H9 (cell line): ENCODE results near the gene PHLDB1. TPM values are rescaled to one million over a fixed set of nuclear protein-coding genes. Genes with fewer than 3 reads are reported as not detected.

Source experiments
- DNase-seq: peaks from one replicate; pipeline ENCODE4 v3.0.0-alpha.2; 2017
- H2AFZ ChIP-seq: one replicate; pipeline ENCODE4 v1.6.1; 2013; ENCODE audit warnings: mild to moderate bottlenecking, low read length, control low read depth, moderate library complexity
- H2AK5ac ChIP-seq: 2 replicates; pipeline ENCODE4 v1.6.1; 2013; ENCODE audit warnings: low read length, control low read depth, mixed read lengths; ENCODE audit not compliant: insufficient read length
- H2BK120ac ChIP-seq: one replicate; pipeline ENCODE4 v1.6.1; 2013; ENCODE audit warnings: low read depth, mild to moderate bottlenecking, low read length, control low read depth, inconsistent platforms; ENCODE audit not compliant: poor library complexity, severe bottlenecking
- H2BK12ac ChIP-seq: 2 replicates; pipeline ENCODE4 v1.6.1; 2013; ENCODE audit warnings: low read length, control low read depth, mixed read lengths, low read depth; ENCODE audit not compliant: insufficient read length
- H2BK15ac ChIP-seq: 2 replicates; pipeline ENCODE4 v1.6.1; 2013; ENCODE audit warnings: low read depth, low read length, control low read depth
- H2BK20ac ChIP-seq: one replicate; pipeline ENCODE4 v1.6.1; 2013; ENCODE audit warnings: low read depth, mild to moderate bottlenecking, low read length, control low read depth, inconsistent platforms; ENCODE audit not compliant: poor library complexity, severe bottlenecking
- H2BK5ac ChIP-seq: 2 replicates; pipeline ENCODE4 v1.6.1; 2013; ENCODE audit warnings: low read length, control low read depth, mixed read lengths; ENCODE audit not compliant: insufficient read length
- H3K14ac ChIP-seq: 2 replicates; pipeline ENCODE4 v1.6.1; 2013; ENCODE audit warnings: low read length, control low read depth; ENCODE audit not compliant: insufficient read depth
- H3K18ac ChIP-seq: 2 replicates; pipeline ENCODE4 v1.6.1; 2013; ENCODE audit warnings: low read depth, mild to moderate bottlenecking, mixed read lengths, low read length, control low read depth; ENCODE audit not compliant: insufficient read length
- H3K23ac ChIP-seq: 2 replicates; pipeline ENCODE4 v1.6.1; 2013; ENCODE audit warnings: low read length, control low read depth, mixed read lengths, low read depth; ENCODE audit not compliant: insufficient read length
- H3K23me2 ChIP-seq: 2 replicates; pipeline ENCODE4 v1.6.1; 2013; ENCODE audit warnings: low read depth, mild to moderate bottlenecking, mixed read lengths, low read length, control low read depth; ENCODE audit not compliant: insufficient read length, poor library complexity, severe bottlenecking
- H3K27ac ChIP-seq: 2 replicates; pipeline ENCODE4 v1.5.1; 2013; ENCODE audit warnings: low read length, control low read depth, mixed read lengths, low read depth; ENCODE audit not compliant: insufficient read length
- H3K27me3 ChIP-seq: 2 replicates; pipeline ENCODE4 v1.6.1; 2013; ENCODE audit warnings: low read length, control low read depth, inconsistent platforms; ENCODE audit not compliant: insufficient read depth
- H3K4ac ChIP-seq: 2 replicates; pipeline ENCODE4 v1.6.1; 2013; ENCODE audit warnings: low read depth, mild to moderate bottlenecking, control low read depth, inconsistent platforms, low read length, moderate library complexity
- H3K4me1 ChIP-seq: 2 replicates; pipeline ENCODE4 v1.6.1; 2013; ENCODE audit warnings: low read length, control low read depth, inconsistent platforms; ENCODE audit not compliant: insufficient read depth
- H3K4me2 ChIP-seq: 2 replicates; pipeline ENCODE4 v1.6.1; 2013; ENCODE audit warnings: low read length, control low read depth, mixed read lengths; ENCODE audit not compliant: insufficient read length, insufficient read depth
- H3K56ac ChIP-seq: 2 replicates; pipeline ENCODE4 v1.6.1; 2013; ENCODE audit warnings: low read depth, mild to moderate bottlenecking, mixed read lengths, low read length, control low read depth; ENCODE audit not compliant: insufficient read length
- H3K79me1 ChIP-seq: 2 replicates; pipeline ENCODE4 v1.6.1; 2013; ENCODE audit warnings: low read depth, mild to moderate bottlenecking, moderate library complexity, low read length, control low read depth, inconsistent platforms; ENCODE audit not compliant: insufficient read depth, poor library complexity, severe bottlenecking
- H3K79me2 ChIP-seq: 2 replicates; pipeline ENCODE4 v1.6.1; 2013; ENCODE audit warnings: low read length, control low read depth, inconsistent platforms; ENCODE audit not compliant: insufficient read depth
- H3K9ac ChIP-seq: 2 replicates; pipeline ENCODE4 v1.6.1; 2013; ENCODE audit warnings: low read length, control low read depth, mixed read lengths; ENCODE audit not compliant: insufficient read length; ENCODE audit errors: extremely low read depth
- H3K9me3 ChIP-seq: one replicate; pipeline ENCODE4 v1.6.1; 2013; ENCODE audit warnings: low read depth, low read length, inconsistent platforms; ENCODE audit not compliant: control insufficient read depth
- H3T11ph ChIP-seq: one replicate; pipeline ENCODE4 v1.6.1; 2013; ENCODE audit warnings: mild to moderate bottlenecking, low read length, control low read depth, inconsistent platforms
- H4K20me1 ChIP-seq: one replicate; pipeline ENCODE4 v1.6.1; 2013; ENCODE audit not compliant: control insufficient read depth, insufficient read length, insufficient read depth
- H4K5ac ChIP-seq: 2 replicates; pipeline ENCODE4 v1.6.1; 2013; ENCODE audit warnings: low read depth, mild to moderate bottlenecking, mixed read lengths, low read length, control low read depth; ENCODE audit not compliant: insufficient read length
- H4K8ac ChIP-seq: replicated peaks from 2 replicates; pipeline ENCODE4 v1.6.1; 2013; ENCODE audit warnings: low read length, control low read depth, mixed read lengths, low read depth; ENCODE audit not compliant: insufficient read length
- H4K91ac ChIP-seq: 2 replicates; pipeline ENCODE4 v1.6.1; 2013; ENCODE audit warnings: low read depth, mild to moderate bottlenecking, moderate library complexity, mixed read lengths, low read length, control low read depth; ENCODE audit not compliant: insufficient read length
- H3K27ac Mint-ChIP-seq, 3 experiments: 2 replicates in 2 of 3; 3 replicates in 1 of 3; pipeline ENCODE4 v1.8.0; 2020 to 2021; ENCODE audit warnings: mixed read lengths in 3 of 3, mild to moderate bottlenecking in 1 of 3, moderate library complexity in 1 of 3
- H3K27me3 Mint-ChIP-seq: 2 replicates; pipeline ENCODE4 v1.8.0; 2021; ENCODE audit warnings: low read depth, mild to moderate bottlenecking, moderate library complexity, mixed read lengths
- H3K36me3 Mint-ChIP-seq, 3 experiments: 2 replicates in 2 of 3; 3 replicates in 1 of 3; pipeline ENCODE4 v1.8.0; 2020 to 2021; ENCODE audit warnings: low read depth in 3 of 3, mixed read lengths in 3 of 3; ENCODE audit not compliant: insufficient read depth in 1 of 3
- H3K4me1 Mint-ChIP-seq, 2 experiments: 2 replicates each; pipeline ENCODE4 v1.8.0; 2020; ENCODE audit warnings: mixed read lengths in 2 of 2
- H3K4me3 Mint-ChIP-seq, 2 experiments: 2 replicates in 1 of 2; 3 replicates in 1 of 2; pipeline ENCODE4 v1.8.0; 2020 to 2021; ENCODE audit warnings: mild to moderate bottlenecking in 2 of 2, mixed read lengths in 2 of 2, moderate library complexity in 1 of 2
- H3K9me3 Mint-ChIP-seq, 2 experiments: 2 replicates in 1 of 2; 3 replicates in 1 of 2; pipeline ENCODE4 v1.8.0; 2020; ENCODE audit warnings: mild to moderate bottlenecking in 2 of 2, mixed read lengths in 2 of 2, moderate library complexity in 1 of 2
- WGBS: extraction: QIAGEN DNeasy Blood & Tissue Kit; methylation state at CpG from one replicate; pipeline ENCODE4 v1.1.7; 2013; ENCODE audit warnings: missing lambda C conversion rate, low lambda C conversion rate, mixed read lengths; ENCODE audit not compliant: insufficient read length; ENCODE audit errors: extremely low coverage; 5-methylcytosine and 5-hydroxymethylcytosine counted together
- total RNA-seq: library from RNA; stranded (reverse); gene quantifications from 2 replicates; pipeline ENCODE4 v1.2.1, GENCODE V29; 2021
- TF ChIP-seq, protein P1 (sequence below): fragments of 200-600 bp; sonication (generic); conservative IDR thresholded peaks from 3 replicates; pipeline ENCODE4 v1.8.0; 2021; ENCODE audit warnings: antibody characterized with exemption, mild to moderate bottlenecking

PHLDB1 gene
- total RNA-seq, 1 experiment from 2014 or later: 56.0 TPM

DNA sequence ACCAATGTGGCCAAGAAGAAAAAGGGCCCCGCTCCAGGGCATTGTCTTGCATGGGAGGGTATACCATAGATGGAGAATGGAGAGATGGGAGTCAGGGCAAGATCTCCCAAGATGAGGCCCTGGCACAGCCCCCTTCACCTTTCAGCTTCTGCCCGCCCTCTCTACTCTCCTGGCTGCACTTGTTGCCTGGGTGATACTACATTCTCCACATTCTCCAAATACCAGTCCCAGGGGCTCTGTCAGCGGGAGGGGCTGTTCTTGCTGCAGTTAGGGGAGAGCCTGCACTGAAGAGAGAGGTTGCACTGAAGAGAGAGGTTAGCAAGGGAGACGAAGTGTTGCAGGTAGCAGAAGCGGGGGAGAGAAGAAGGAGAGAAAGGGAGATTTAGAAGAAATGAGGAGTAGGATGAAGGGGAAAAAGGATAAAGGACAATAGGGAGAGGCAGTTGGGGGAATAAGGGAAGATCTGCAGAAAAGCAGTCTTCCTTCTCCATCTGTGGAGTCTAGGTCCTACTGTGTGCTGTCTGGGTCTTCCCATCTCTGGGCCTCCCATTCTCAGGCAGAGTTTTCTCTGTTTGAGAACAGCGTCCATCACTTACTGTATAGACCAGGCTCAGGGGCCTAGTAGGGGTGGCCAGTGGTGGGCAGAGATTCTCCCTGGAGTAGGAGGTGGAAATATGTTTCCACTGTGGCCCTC, 8.0 kb downstream of the PHLDB1 start:
- H4K8ac ChIP-seq: no peak overlapping the region
- no peaks in the 10 kb centered on the region for H3K79me2 ChIP-seq
- no peak overlapping the region for H2AFZ ChIP-seq
- no peak overlapping the region for H3K23ac ChIP-seq
- H3K9me3 Mint-ChIP-seq: no peaks in the 10 kb centered on the region; a peak in 2 of 5 replicates
- H3K18ac ChIP-seq: peak overlapping the region; percentile 88
- H3K27ac Mint-ChIP-seq: peak overlapping the region; percentile 81 to 96 (median 93)
- H4K20me1 ChIP-seq: no peaks in the 10 kb centered on the region
- H3K4me1 Mint-ChIP-seq: peaks cover 75 to 78% of the 10 kb centered on the region in 2 experiments
- peaks cover 15% of the 10 kb centered on the region for H3K4me1 ChIP-seq
- no peak overlapping the region for H3K56ac ChIP-seq
- H4K91ac ChIP-seq: peak overlapping the region; percentile 70
- peaks cover 2% of the 10 kb centered on the region; the same call in 1 of the 2 replicates for H3K27me3 ChIP-seq
- H2BK12ac ChIP-seq: peak overlapping the region; percentile 51
- peak overlapping the region; percentile 46 for H3K4ac ChIP-seq
- H3K14ac ChIP-seq: peak overlapping the region; percentile 42
- H3K9ac ChIP-seq: no peak overlapping the region
- H3K36me3 Mint-ChIP-seq: no peaks in the 10 kb centered on the region; a peak in 1 of 7 replicates
- peak overlapping the region; percentile 16 for H4K5ac ChIP-seq
- no peak overlapping the region for H2BK15ac ChIP-seq
- H3K27me3 Mint-ChIP-seq: peaks cover 19% of the 10 kb centered on the region
- peak overlapping the region; percentile 25 for H2BK120ac ChIP-seq
- no peaks in the 10 kb centered on the region for H3K9me3 ChIP-seq
- no peak overlapping the region for H2BK5ac ChIP-seq
- H3K27ac ChIP-seq: peak overlapping the region; percentile 53
- WGBS: 100% methylated on average over 1 of the region's 6 CpGs
- H2AK5ac ChIP-seq: peak overlapping the region; percentile 14
- DNase-seq: peak; percentile 93
- H2BK20ac ChIP-seq: no peak overlapping the region
- peak overlapping the region; percentile 22 for H3K4me2 ChIP-seq
- H3K79me1 ChIP-seq: no peaks in the 10 kb centered on the region
- peak overlapping the region; percentile 7 to 68; a peak in 4 of 5 replicates for H3K4me3 Mint-ChIP-seq
- H3K23me2 ChIP-seq: peaks cover 4% of the 10 kb centered on the region
- TF ChIP-seq, protein P1, sequence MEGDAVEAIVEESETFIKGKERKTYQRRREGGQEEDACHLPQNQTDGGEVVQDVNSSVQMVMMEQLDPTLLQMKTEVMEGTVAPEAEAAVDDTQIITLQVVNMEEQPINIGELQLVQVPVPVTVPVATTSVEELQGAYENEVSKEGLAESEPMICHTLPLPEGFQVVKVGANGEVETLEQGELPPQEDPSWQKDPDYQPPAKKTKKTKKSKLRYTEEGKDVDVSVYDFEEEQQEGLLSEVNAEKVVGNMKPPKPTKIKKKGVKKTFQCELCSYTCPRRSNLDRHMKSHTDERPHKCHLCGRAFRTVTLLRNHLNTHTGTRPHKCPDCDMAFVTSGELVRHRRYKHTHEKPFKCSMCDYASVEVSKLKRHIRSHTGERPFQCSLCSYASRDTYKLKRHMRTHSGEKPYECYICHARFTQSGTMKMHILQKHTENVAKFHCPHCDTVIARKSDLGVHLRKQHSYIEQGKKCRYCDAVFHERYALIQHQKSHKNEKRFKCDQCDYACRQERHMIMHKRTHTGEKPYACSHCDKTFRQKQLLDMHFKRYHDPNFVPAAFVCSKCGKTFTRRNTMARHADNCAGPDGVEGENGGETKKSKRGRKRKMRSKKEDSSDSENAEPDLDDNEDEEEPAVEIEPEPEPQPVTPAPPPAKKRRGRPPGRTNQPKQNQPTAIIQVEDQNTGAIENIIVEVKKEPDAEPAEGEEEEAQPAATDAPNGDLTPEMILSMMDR: no peak
- H3T11ph ChIP-seq: no peak overlapping the region
